Endothelial cell of umbilical vein (primary cell): ENCODE results near the gene DEFB131B. TPM values are rescaled to one million over a fixed set of nuclear protein-coding genes. Genes with fewer than 3 reads are reported as not detected.
"Not testable (repeated sequence)": the region's sequence is repeated elsewhere in the genome, so short reads cannot be mapped to it uniquely, and the experiment has no call there.

Source experiments
- BruUV-seq: library from RNA; stranded (reverse); fragments of 400-500 nt; replicated peaks from 2 replicates; lab custom pipeline; 2021; lab: Mats Ljungman, UMichigan
- CTCF ChIA-PET: fragments of 300-600, 350-600 bp; sonication (Branson Sonifier 250); formaldehyde crosslinking; loops from one replicate; lab custom pipeline; 2021; ENCODE audit warnings: antibody characterized with exemption, inconsistent platforms; lab: Charles Lee
- POLR2A ChIA-PET: fragments of 300-600, 350-600 bp; sonication (Branson Sonifier 250); formaldehyde crosslinking; loops from one replicate; lab custom pipeline; 2021; ENCODE audit warnings: antibody characterized with exemption, inconsistent platforms; lab: Charles Lee
- DNase-seq: peaks from one replicate; pipeline ENCODE4 v3.0.0-alpha.2; 2011; ENCODE audit warnings: low read depth, low spot score
- FAIRE-seq: peaks from 2 replicates; lab custom pipeline; 2011; peaks lifted over from hg19 to GRCh38; lab: Jason Lieb, UNC
- H2AFZ ChIP-seq: 2 replicates; pipeline ENCODE4 v1.6.0; 2012; ENCODE audit warnings: low read depth, low read length, control low read depth, inconsistent platforms
- H3K27ac ChIP-seq: 2 replicates; pipeline ENCODE4 v1.5.1; 2011; ENCODE audit warnings: low read depth, mild to moderate bottlenecking, control low read depth, low read length, moderate library complexity; ENCODE audit not compliant: insufficient read depth
- H3K27me3 ChIP-seq, 2 experiments: 2 replicates each; pipeline versions ENCODE4 v1.6.0 to v1.6.1; 2011; ENCODE audit warnings: low read length in 2 of 2, mixed read lengths in 1 of 2; ENCODE audit not compliant: control insufficient read depth in 2 of 2, insufficient read depth in 2 of 2
- H3K36me3 ChIP-seq, 2 experiments: 2 replicates in 1 of 2; 3 replicates in 1 of 2; pipeline ENCODE4 v1.5.1; 2011; ENCODE audit warnings: low read length in 2 of 2, mild to moderate bottlenecking in 1 of 2, moderate library complexity in 1 of 2; ENCODE audit not compliant: control insufficient read depth in 2 of 2, insufficient read depth in 2 of 2; ENCODE audit errors: extremely low read depth in 1 of 2
- H3K4me1 ChIP-seq: 3 replicates; pipeline ENCODE4 v1.5.1; 2011; ENCODE audit warnings: mild to moderate bottlenecking, low read length; ENCODE audit not compliant: control insufficient read depth, insufficient read depth; ENCODE audit errors: extremely low read depth
- H3K4me2 ChIP-seq: 2 replicates; pipeline ENCODE4 v1.6.1; 2011; ENCODE audit warnings: low read length, control low read depth, mixed read lengths; ENCODE audit not compliant: insufficient read depth
- H3K4me3 ChIP-seq, 3 experiments: fragments of 200-600 bp in 1 of 3; sonication (generic), shearing (Covaris generic) in 1 of 3; replicated peaks in 1 of 3; 2 replicates each; pipeline ENCODE4 v1.5.1; 2011 to 2016; ENCODE audit warnings: control low read depth in 3 of 3, low read length in 3 of 3, mild to moderate bottlenecking in 2 of 3, inconsistent platforms in 1 of 3, low read depth in 1 of 3, moderate library complexity in 1 of 3; ENCODE audit not compliant: insufficient read depth in 1 of 3
- H3K79me2 ChIP-seq: 2 replicates; pipeline ENCODE4 v1.6.0; 2012; ENCODE audit warnings: low read length, inconsistent platforms; ENCODE audit not compliant: control insufficient read depth, insufficient read depth
- H3K9ac ChIP-seq: replicated peaks from 2 replicates; pipeline ENCODE3; 2011; ENCODE audit warnings: low read length, control low read depth; ENCODE audit not compliant: insufficient read depth; ENCODE audit errors: extremely low read depth
- H3K9me1 ChIP-seq: replicated peaks from 3 replicates; pipeline ENCODE4 v1.6.0; 2011; ENCODE audit warnings: mild to moderate bottlenecking, low read length; ENCODE audit not compliant: control insufficient read depth, insufficient read depth; ENCODE audit errors: extremely low read depth
- H3K9me3 ChIP-seq: replicated peaks from 2 replicates; pipeline ENCODE4 v1.5.1; 2012; ENCODE audit warnings: low read length, inconsistent platforms; ENCODE audit not compliant: control insufficient read depth, insufficient read depth
- H4K20me1 ChIP-seq: replicated peaks from 2 replicates; pipeline ENCODE3; 2011; ENCODE audit warnings: mild to moderate bottlenecking, low read length; ENCODE audit not compliant: control insufficient read depth, insufficient read depth; ENCODE audit errors: extremely low read depth
- EZH2 ChIP-seq: IDR thresholded peaks from 2 replicates; pipeline ENCODE4 v1.6.1; 2012; ENCODE audit warnings: borderline replicate concordance, low read depth, mild to moderate bottlenecking, moderate library complexity, low read length, inconsistent platforms; ENCODE audit not compliant: severe bottlenecking
- FOS ChIP-seq: IDR thresholded peaks from 2 replicates; pipeline ENCODE4 v1.6.1; 2011; ENCODE audit warnings: mild to moderate bottlenecking, low read length, moderate library complexity, borderline replicate concordance; ENCODE audit not compliant: insufficient read depth
- GATA2 ChIP-seq: IDR thresholded peaks from 2 replicates; pipeline ENCODE4 v1.7.0; 2011; ENCODE audit warnings: low read depth, mild to moderate bottlenecking, moderate library complexity, mixed read lengths, low read length; ENCODE audit not compliant: insufficient read length, insufficient read depth
- JUN ChIP-seq: IDR thresholded peaks from 2 replicates; pipeline ENCODE4 v1.6.1; 2011; ENCODE audit warnings: borderline replicate concordance, low read depth; ENCODE audit not compliant: insufficient read length, insufficient read depth
- MYC ChIP-seq: IDR thresholded peaks from one replicate; pipeline ENCODE4 v1.6.1; 2011; ENCODE audit warnings: mild to moderate bottlenecking, low read depth, low read length
- POLR2A ChIP-seq: IDR thresholded peaks from 2 replicates; pipeline ENCODE4 v1.6.1; 2012; ENCODE audit warnings: low read depth, mild to moderate bottlenecking, control low read depth, low read length
- POLR2AphosphoS5 ChIP-seq: IDR thresholded peaks from 2 replicates; pipeline ENCODE4 v1.6.1; 2012; ENCODE audit warnings: low read depth, mild to moderate bottlenecking, control low read depth, low read length, moderate library complexity; ENCODE audit not compliant: insufficient read depth
- dilution Hi-C: fragments of 300-500 bp; cut with MboI; formaldehyde crosslinking; loops from one replicate; pipeline ENCODE4 v1.15.0; 2019; ENCODE audit warnings: low sequenced_read_pairs; ENCODE audit not compliant: extremely low pct_ligation_motif_present
- intact Hi-C: fragments of 100-400 bp; cut with micrococcal nuclease; formaldehyde crosslinking; loops from one replicate; pipeline ENCODE4 v1.10.0; 2022
- polyA plus RNA-seq, 4 experiments: library from polyadenylated mRNA; depleted of rRNA in 3 of 4; stranded (reverse) in 3 of 4; unstranded in 1 of 4; fragments of >200 nt; gene quantifications; 2 replicates each; pipeline versions ENCODE4 v1.2.1 to v1.2.3, GENCODE V29; 2011 to 2012; ENCODE audit warnings: missing spikeins in 1 of 4
- total RNA-seq: library from RNA; stranded (reverse); gene quantifications from 2 replicates; pipeline ENCODE4 v1.2.3, GENCODE V29; 2021
- TF ChIP-seq, protein P1 (sequence below): IDR thresholded peaks from 2 replicates; pipeline ENCODE4 v1.6.1; 2011; ENCODE audit not compliant: insufficient read depth, insufficient read length
- TF ChIP-seq, protein P2 (sequence below), 2 donors: IDR thresholded peaks; 1 replicate in 1 of 2; 2 replicates in 1 of 2; pipeline ENCODE4 v1.5.1; 2011; ENCODE audit warnings: low read length in 2 of 2, mild to moderate bottlenecking in 2 of 2, moderate library complexity in 2 of 2, control low read depth in 1 of 2, inconsistent platforms in 1 of 2, low read depth in 1 of 2; ENCODE audit not compliant: insufficient read depth in 1 of 2; ENCODE audit errors: extremely low read depth in 1 of 2

The DEFB131B gene
- total and polyA plus RNA-seq, 2 donors (not counting 3 experiments of a cell fraction or from before 2014, with no cell fraction given): not detected

DNA sequence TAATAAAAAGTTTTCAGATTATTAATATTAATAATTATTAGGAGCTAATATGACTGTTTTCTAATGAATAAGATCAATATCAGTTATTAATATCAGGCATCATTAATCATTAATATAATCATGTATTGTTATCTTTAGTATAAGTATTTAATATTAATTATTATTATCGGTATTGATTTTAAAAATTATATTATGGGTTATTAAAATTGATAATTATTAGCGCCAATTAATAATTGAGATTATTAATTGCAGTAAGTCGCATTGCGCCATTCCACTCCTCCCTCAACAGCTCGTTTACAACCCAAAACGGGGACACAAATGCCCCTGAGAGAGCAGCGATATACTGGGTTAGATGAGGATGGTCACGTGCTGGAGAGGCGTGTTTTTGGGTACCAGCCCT is 30.0 kb downstream of the DEFB131B start:
- H3K4me1 ChIP-seq: no peaks in the 10 kb centered on the region
- H3K27me3 ChIP-seq: no peaks in the 10 kb centered on the region
- H3K36me3 ChIP-seq: peaks cover 0 to 1% of the 10 kb centered on the region in 2 experiments
- no peak overlapping the region for H3K4me3 ChIP-seq
- intact Hi-C loops: no loop called here
- no peaks in the 10 kb centered on the region for H3K9me3 ChIP-seq
- H3K9ac ChIP-seq: no peak overlapping the region
- H3K27ac ChIP-seq: no peak overlapping the region
- no peaks in the 10 kb centered on the region for H4K20me1 ChIP-seq
- no peak for FAIRE-seq
- no TSS peak for BruUV-seq
- POLR2A ChIA-PET: no interaction called here
- H3K4me2 ChIP-seq: no peak overlapping the region
- CTCF ChIA-PET: no interaction called here
- H3K79me2 ChIP-seq: no peaks in the 10 kb centered on the region
- TF ChIP-seq, protein P1, sequence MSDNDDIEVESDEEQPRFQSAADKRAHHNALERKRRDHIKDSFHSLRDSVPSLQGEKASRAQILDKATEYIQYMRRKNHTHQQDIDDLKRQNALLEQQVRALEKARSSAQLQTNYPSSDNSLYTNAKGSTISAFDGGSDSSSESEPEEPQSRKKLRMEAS: no peak
- TF ChIP-seq POLR2A (no peak), EZH2 (no peak), JUN (no peak), MYC (no peak), POLR2AphosphoS5 (no peak), FOS (no peak), GATA2 (no peak)
- TF ChIP-seq, protein P2, sequence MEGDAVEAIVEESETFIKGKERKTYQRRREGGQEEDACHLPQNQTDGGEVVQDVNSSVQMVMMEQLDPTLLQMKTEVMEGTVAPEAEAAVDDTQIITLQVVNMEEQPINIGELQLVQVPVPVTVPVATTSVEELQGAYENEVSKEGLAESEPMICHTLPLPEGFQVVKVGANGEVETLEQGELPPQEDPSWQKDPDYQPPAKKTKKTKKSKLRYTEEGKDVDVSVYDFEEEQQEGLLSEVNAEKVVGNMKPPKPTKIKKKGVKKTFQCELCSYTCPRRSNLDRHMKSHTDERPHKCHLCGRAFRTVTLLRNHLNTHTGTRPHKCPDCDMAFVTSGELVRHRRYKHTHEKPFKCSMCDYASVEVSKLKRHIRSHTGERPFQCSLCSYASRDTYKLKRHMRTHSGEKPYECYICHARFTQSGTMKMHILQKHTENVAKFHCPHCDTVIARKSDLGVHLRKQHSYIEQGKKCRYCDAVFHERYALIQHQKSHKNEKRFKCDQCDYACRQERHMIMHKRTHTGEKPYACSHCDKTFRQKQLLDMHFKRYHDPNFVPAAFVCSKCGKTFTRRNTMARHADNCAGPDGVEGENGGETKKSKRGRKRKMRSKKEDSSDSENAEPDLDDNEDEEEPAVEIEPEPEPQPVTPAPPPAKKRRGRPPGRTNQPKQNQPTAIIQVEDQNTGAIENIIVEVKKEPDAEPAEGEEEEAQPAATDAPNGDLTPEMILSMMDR (IDR thresholded peaks at IDR 0.05; ENCODE audit: extremely low read depth in 1 of 2, insufficient read depth in 1 of 2, low read depth in 1 of 2, low read length in 2 of 2): no peak
- H3K9me1 ChIP-seq: no peaks in the 10 kb centered on the region
- dilution Hi-C loops: no loop called here
- H2AFZ ChIP-seq: no peak overlapping the region
- no peak for DNase-seq

DNA sequence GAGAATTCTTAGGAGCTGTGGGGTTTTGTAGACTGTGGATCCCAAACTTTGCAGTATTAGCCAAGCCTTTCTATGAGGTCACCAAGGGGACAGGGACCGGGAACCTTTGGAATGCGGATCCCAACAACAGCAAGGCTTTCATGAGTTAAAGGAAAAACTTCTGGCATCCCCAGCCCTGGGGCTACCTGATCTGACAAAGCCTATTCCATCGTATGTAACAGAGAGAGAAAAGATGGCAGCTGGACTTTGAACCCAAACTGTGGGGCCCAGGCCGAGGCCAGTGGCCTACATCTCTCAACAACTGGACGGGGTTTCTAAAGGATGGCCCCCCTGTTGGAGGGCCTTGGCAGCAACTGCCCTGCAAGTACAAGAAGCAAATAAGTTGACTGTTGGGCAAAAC is 32.5 kb downstream of the DEFB131B start:
- intact Hi-C loops, dilution Hi-C loops, H3K27me3 ChIP-seq, H3K27ac ChIP-seq, H4K20me1 ChIP-seq, H3K79me2 ChIP-seq, BruUV-seq, H2AFZ ChIP-seq, DNase-seq, H3K36me3 ChIP-seq, H3K4me3 ChIP-seq, FAIRE-seq, H3K9me1 ChIP-seq, H3K9me3 ChIP-seq, H3K4me1 ChIP-seq, H3K4me2 ChIP-seq, H3K9ac ChIP-seq, POLR2A ChIA-PET: not testable (repeated sequence)
- CTCF ChIA-PET: interaction anchor here (1.2 kb wide), 1 partner anchor 98 kb away, joined by 3 read pairs; no protein-coding TSS in a partner anchor
